ENCODE results near the gene LONRF2.

DNA sequence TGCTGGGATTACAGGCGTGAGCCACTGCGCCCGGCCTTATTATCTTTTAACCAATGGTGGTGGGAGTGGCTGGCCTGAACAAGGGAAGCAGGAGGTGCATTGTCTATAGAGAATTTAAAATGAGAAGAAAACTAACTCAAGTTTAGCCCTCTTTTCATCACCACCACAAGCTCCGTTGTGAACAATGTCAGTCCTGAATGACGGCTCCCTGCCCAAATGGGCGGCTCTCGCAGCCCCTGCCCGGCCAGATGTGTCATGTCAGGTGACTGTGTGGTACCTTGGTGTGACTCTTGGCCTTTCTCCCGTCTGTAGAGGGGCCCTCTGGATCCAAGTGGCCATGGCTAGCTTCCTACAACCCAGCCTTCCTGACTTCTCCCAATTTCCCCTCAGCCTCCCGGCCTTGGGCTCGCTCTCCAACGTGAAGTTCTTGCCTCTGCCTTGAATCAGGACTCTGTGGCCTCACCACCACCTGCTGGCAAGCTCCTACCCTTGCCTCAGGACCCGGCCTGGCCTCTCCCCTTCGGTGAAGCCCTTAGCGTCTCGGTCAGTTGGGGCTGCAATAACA is 67.6 kb downstream of the LONRF2 start:
- TF ChIP-seq, protein P1, sequence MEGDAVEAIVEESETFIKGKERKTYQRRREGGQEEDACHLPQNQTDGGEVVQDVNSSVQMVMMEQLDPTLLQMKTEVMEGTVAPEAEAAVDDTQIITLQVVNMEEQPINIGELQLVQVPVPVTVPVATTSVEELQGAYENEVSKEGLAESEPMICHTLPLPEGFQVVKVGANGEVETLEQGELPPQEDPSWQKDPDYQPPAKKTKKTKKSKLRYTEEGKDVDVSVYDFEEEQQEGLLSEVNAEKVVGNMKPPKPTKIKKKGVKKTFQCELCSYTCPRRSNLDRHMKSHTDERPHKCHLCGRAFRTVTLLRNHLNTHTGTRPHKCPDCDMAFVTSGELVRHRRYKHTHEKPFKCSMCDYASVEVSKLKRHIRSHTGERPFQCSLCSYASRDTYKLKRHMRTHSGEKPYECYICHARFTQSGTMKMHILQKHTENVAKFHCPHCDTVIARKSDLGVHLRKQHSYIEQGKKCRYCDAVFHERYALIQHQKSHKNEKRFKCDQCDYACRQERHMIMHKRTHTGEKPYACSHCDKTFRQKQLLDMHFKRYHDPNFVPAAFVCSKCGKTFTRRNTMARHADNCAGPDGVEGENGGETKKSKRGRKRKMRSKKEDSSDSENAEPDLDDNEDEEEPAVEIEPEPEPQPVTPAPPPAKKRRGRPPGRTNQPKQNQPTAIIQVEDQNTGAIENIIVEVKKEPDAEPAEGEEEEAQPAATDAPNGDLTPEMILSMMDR (IDR thresholded peaks at IDR 0.05), result no peak
- no peak for TF ChIP-seq POLR2A (IDR thresholded peaks at IDR 0.05)
